Stimulated activated CD8-positive, alpha-beta memory T cell treated with anti-CD3 and anti-CD28 coated beads, Interleukin-7, amount 100 ng/mL, for 24 hours (primary cell): ENCODE results near the gene GID4.

Experiments used
- DNase-seq: peaks from one replicate; pipeline ENCODE4 v3.0.0-alpha.2; 2020; ENCODE audit warnings: low read depth

GID4 gene

GRCh38 chr17:18044609-18045008 is 5.4 kb downstream of the GID4 start:
- no peak for DNase-seq

GRCh38 chr17:18045691-18046350 is 6.6 kb downstream of the GID4 start:
- no peak for DNase-seq

GRCh38 chr17:18055597-18055996 is 16.4 kb downstream of the GID4 start:
- DNase-seq = no peak

GRCh38 chr17:18056214-18056613 is 17.0 kb downstream of the GID4 start:
- DNase-seq = no peak

- DNase-seq = no peak
Measured at GRCh38 chr17:18059283-18059682, 20.1 kb downstream of the GID4 start.

GRCh38 chr17:18064053-18064452 is 24.8 kb downstream of the GID4 start:
- DNase-seq = no peak

- DNase-seq = no peak
Measured at GRCh38 chr17:18065546-18065945, 26.3 kb downstream of the GID4 start.

GRCh38 chr17:18066866-18067265 is 27.7 kb downstream of the GID4 start:
- no peak for DNase-seq

- no peak for DNase-seq
Measured at GRCh38 chr17:18069101-18069500, 29.9 kb downstream of the GID4 start.

- no peak for DNase-seq
Measured at GRCh38 chr17:18070861-18071340, 31.7 kb downstream of the GID4 start.

GRCh38 chr17:18071751-18072150 is 32.5 kb downstream of the GID4 start:
- DNase-seq = no peak

- DNase-seq = no peak
Measured at GRCh38 chr17:18074566-18075272, 35.5 kb downstream of the GID4 start.

GRCh38 chr17:18076936-18077335 is 37.7 kb downstream of the GID4 start:
- DNase-seq = no peak

GRCh38 chr17:18079543-18079942 is 40.3 kb downstream of the GID4 start:
- no peak for DNase-seq

- no peak for DNase-seq
Measured at GRCh38 chr17:18084256-18084655, 45.0 kb downstream of the GID4 start.

GRCh38 chr17:18087610-18088491 is 48.6 kb downstream of the GID4 start, which contains the start of gene DRG2:
Gene DRG2 (plus strand): TSS chr17:18087948. CDS start chr17:18088024, 76 bp downstream.
- DNase-seq = peak; percentile 77

- DNase-seq = no peak
Measured at GRCh38 chr17:18089613-18090012, 50.4 kb downstream of the GID4 start.

GRCh38 chr17:18093616-18094408 is 54.6 kb downstream of the GID4 start:
- DNase-seq = no peak

GRCh38 chr17:18094409-18094807 is 55.2 kb downstream of the GID4 start:
- no peak for DNase-seq

- DNase-seq = no peak
Measured at GRCh38 chr17:18099516-18099915, 60.3 kb downstream of the GID4 start.

- DNase-seq = no peak
Measured at GRCh38 chr17:18100616-18101015, 61.4 kb downstream of the GID4 start.

GRCh38 chr17:18101828-18102227 is 62.6 kb downstream of the GID4 start:
- no peak for DNase-seq
